ENCODE results near the gene BARHL1.

DNA sequence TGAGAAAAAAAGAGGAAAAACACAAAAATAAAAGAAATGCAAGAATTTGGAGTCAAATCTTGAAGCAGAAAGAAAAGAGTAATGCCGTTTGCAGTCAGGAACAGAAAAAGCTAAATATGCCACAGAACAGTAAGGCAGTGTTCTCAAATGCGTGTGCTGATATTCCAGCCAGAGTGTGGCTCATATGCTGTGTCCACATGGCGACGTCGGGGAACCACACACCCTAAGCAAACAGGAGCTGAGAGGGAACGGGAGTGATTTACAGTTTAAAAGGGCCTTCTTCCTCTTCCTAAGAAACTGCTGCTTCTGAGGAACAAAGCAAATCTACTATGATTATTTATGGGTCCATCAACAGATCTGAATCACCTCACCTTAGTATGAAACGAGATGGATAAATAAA is 44.7 kb downstream of the BARHL1 start:
- TF ChIP-seq ARNT (IDR thresholded peaks at IDR 0.05) (no peak), BHLHE40 (IDR thresholded peaks at IDR 0.05; ENCODE audit: borderline replicate concordance) (no peak), SUZ12 (IDR thresholded peaks at IDR 0.05) (no peak), NFRKB (IDR thresholded peaks at IDR 0.05) (no peak), SP1 (IDR thresholded peaks at IDR 0.05) (no peak), ZNF384 (IDR thresholded peaks at IDR 0.05) (no peak), FOXM1 (IDR thresholded peaks at IDR 0.05; ENCODE audit: borderline replicate concordance) (no peak), ELF4 (IDR thresholded peaks at IDR 0.05) (no peak)
- TF ChIP-seq, protein P1, sequence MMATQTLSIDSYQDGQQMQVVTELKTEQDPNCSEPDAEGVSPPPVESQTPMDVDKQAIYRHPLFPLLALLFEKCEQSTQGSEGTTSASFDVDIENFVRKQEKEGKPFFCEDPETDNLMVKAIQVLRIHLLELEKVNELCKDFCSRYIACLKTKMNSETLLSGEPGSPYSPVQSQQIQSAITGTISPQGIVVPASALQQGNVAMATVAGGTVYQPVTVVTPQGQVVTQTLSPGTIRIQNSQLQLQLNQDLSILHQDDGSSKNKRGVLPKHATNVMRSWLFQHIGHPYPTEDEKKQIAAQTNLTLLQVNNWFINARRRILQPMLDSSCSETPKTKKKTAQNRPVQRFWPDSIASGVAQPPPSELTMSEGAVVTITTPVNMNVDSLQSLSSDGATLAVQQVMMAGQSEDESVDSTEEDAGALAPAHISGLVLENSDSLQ (IDR thresholded peaks at IDR 0.05): no peak
